ENCODE data around the gene CORO2B. TPM values are rescaled to one million over a fixed set of nuclear protein-coding genes. Genes with fewer than 3 reads are reported as not detected.
A peak's percentile ranks its signal among the peaks of the same experiment; 100 is the strongest.

The CORO2B gene
- total RNA-seq, 6 experiments from 2014 or later: 9.3 to 11.0 (median 9.9) TPM

- DNase-seq: no peak
- Mint-ChIP-seq H3K36me3 (ENCODE audit: low read depth) (peaks cover 7% of the 10 kb centered on the region), H3K27me3 (ENCODE audit: insufficient read depth) (no peaks in the 10 kb centered on the region; the same call in 1 of the 2 replicates), H3K9me3 (peaks cover 4% of the 10 kb centered on the region; the same call in 1 of the 2 replicates), H3K27ac (no peak overlapping the region), H3K4me1 (ENCODE audit: low read depth) (peaks cover 13% of the 10 kb centered on the region), H3K4me3 (no peak overlapping the region)
- TF ChIP-seq CTCF (IDR thresholded peaks at IDR 0.05): no peak
Observed at GRCh38 chr15:68667800-68668625, 89.2 kb downstream of the CORO2B start.

GRCh38 chr15:68668926-68669600, 90.3 kb downstream of the CORO2B start:
- TF ChIP-seq CTCF (IDR thresholded peaks at IDR 0.05): no peak
- Mint-ChIP-seq H3K9me3 (no peaks in the 10 kb centered on the region; the same call in 1 of the 2 replicates), H3K27me3 (ENCODE audit: insufficient read depth) (no peaks in the 10 kb centered on the region; the same call in 1 of the 2 replicates), H3K4me3 (no peak overlapping the region), H3K36me3 (ENCODE audit: low read depth) (peaks cover 2% of the 10 kb centered on the region), H3K27ac (no peak overlapping the region), H3K4me1 (ENCODE audit: low read depth) (peaks cover 12% of the 10 kb centered on the region)
- no peak for DNase-seq

GRCh38 chr15:68672251-68672650, 93.5 kb downstream of the CORO2B start:
- H3K36me3 Mint-ChIP-seq (ENCODE audit: low read depth): no peaks in the 10 kb centered on the region
- no peaks in the 10 kb centered on the region; the same call in 1 of the 2 replicates for H3K27me3 Mint-ChIP-seq (ENCODE audit: insufficient read depth)
- H3K9me3 Mint-ChIP-seq: no peaks in the 10 kb centered on the region
- DNase-seq: no peak
- no peak overlapping the region for H3K4me3 Mint-ChIP-seq
- peaks cover 13% of the 10 kb centered on the region for H3K4me1 Mint-ChIP-seq (ENCODE audit: low read depth)
- H3K27ac Mint-ChIP-seq: no peak overlapping the region
- no peak for TF ChIP-seq CTCF (IDR thresholded peaks at IDR 0.05)

- Mint-ChIP-seq H3K36me3 (ENCODE audit: low read depth) (no peaks in the 10 kb centered on the region), H3K9me3 (no peaks in the 10 kb centered on the region), H3K27ac (no peak overlapping the region), H3K27me3 (ENCODE audit: insufficient read depth) (no peaks in the 10 kb centered on the region; the same call in 1 of the 2 replicates), H3K4me1 (ENCODE audit: low read depth) (peaks cover 13% of the 10 kb centered on the region), H3K4me3 (no peak overlapping the region)
- no peak for DNase-seq
- peak; percentile 64 for TF ChIP-seq CTCF (IDR thresholded peaks at IDR 0.05)
Observed at GRCh38 chr15:68672781-68673205, 94.0 kb downstream of the CORO2B start.

- no peak overlapping the region for H3K4me3 Mint-ChIP-seq
- no peak overlapping the region for H3K27ac Mint-ChIP-seq
- peaks cover 20% of the 10 kb centered on the region for H3K4me1 Mint-ChIP-seq (ENCODE audit: low read depth)
- no peaks in the 10 kb centered on the region for H3K36me3 Mint-ChIP-seq (ENCODE audit: low read depth)
- no peak for TF ChIP-seq CTCF (IDR thresholded peaks at IDR 0.05)
- no peaks in the 10 kb centered on the region for H3K27me3 Mint-ChIP-seq (ENCODE audit: insufficient read depth)
- H3K9me3 Mint-ChIP-seq: no peaks in the 10 kb centered on the region
- DNase-seq: no peak
Observed at GRCh38 chr15:68674975-68675374, 96.2 kb downstream of the CORO2B start.
